ENCODE data around the gene SPACA4. TPM values are rescaled to one million over a fixed set of nuclear protein-coding genes. Genes with fewer than 3 reads are reported as not detected.
A peak's percentile ranks its signal among the peaks of the same experiment; 100 is the strongest.

Gene SPACA4
- total RNA-seq, 1 experiment from 2014 or later = not detected

GRCh38 chr19:48613852-48614435 lies 7.4 kb downstream of the SPACA4 start:
- H3K9me3 Mint-ChIP-seq (ENCODE audit: unreplicated experiment) = no peaks in the 10 kb centered on the region
- ChIA-PET POLR2A (interaction anchor here (0.7 to 7.2 kb wide), 7 partner anchors 12 to 183 kb away, joined by 3 to 108 read pairs (median 3); no protein-coding TSS in a partner anchor), CTCF (no interaction called here)
- H3K4me1 Mint-ChIP-seq (ENCODE audit: insufficient read depth, unreplicated experiment) = peaks cover 35% of the 10 kb centered on the region
- H3K27ac Mint-ChIP-seq (ENCODE audit: low read depth, unreplicated experiment) = no peak overlapping the region
- no TSS peak for BruUV-seq (replicated peaks)
- DNase-seq (ENCODE audit: unreplicated experiment) = no peak
- no peaks in the 10 kb centered on the region for H3K27me3 Mint-ChIP-seq (ENCODE audit: insufficient read depth, unreplicated experiment)
- TF ChIP-seq, protein P1, sequence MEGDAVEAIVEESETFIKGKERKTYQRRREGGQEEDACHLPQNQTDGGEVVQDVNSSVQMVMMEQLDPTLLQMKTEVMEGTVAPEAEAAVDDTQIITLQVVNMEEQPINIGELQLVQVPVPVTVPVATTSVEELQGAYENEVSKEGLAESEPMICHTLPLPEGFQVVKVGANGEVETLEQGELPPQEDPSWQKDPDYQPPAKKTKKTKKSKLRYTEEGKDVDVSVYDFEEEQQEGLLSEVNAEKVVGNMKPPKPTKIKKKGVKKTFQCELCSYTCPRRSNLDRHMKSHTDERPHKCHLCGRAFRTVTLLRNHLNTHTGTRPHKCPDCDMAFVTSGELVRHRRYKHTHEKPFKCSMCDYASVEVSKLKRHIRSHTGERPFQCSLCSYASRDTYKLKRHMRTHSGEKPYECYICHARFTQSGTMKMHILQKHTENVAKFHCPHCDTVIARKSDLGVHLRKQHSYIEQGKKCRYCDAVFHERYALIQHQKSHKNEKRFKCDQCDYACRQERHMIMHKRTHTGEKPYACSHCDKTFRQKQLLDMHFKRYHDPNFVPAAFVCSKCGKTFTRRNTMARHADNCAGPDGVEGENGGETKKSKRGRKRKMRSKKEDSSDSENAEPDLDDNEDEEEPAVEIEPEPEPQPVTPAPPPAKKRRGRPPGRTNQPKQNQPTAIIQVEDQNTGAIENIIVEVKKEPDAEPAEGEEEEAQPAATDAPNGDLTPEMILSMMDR (IDR thresholded peaks at IDR 0.05; ENCODE audit: unreplicated experiment) = no peak
- intact Hi-C loops (cut with micrococcal nuclease) = no loop called here
- peaks cover 57% of the 10 kb centered on the region for H3K36me3 Mint-ChIP-seq (ENCODE audit: insufficient read depth, unreplicated experiment)
- H3K4me3 Mint-ChIP-seq (ENCODE audit: unreplicated experiment) = peak overlapping the region; percentile 87

DNA sequence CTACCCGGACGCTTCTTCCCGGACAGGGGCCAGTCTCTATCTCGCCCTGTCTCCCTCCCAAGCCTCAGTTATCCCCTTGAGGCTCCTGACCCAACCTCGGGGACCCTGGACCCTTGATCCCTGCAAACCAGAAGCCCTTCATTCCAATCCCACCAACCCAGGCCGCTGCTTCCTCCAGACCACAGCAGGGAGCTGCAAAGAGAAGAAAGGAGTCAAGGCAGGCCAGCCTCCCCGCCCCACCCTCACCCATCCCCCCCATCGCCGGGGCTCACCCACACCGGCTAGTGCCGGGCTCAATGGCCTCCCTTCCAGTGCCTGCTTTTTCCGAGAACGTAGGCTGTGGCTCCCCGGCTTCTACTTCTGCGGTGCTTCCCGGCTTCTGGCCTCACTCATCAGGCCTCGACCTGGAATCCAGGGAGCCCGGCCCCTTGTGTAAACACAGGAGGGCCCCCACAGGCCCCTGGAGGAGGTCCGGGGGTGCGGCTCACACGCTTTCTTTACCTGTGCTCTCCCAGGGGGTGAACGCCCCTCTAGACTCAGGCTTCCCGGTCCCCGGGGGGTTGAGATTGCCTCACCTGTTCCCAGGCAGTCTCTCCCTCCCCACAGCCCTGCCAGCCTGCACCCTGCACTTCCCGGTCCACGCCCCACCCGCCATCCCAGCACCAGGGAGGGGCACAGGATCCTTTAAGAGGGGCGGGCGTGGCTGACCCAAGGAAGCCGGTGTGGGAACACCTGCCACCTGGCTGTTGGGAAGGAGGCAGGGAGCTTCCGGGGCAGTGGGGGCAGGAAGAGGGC lies 8.1 kb downstream of the SPACA4 start, which contains the start of gene FAM83E:
Gene FAM83E, minus strand, starts transcription at position 641 of the 795 bp plus-strand sequence. CDS start 1,704 bp downstream, outside the sequence.
- Mint-ChIP-seq H3K4me1 (ENCODE audit: insufficient read depth, unreplicated experiment) (peaks cover 37% of the 10 kb centered on the region), H3K9me3 (ENCODE audit: unreplicated experiment) (no peaks in the 10 kb centered on the region), H3K4me3 (ENCODE audit: unreplicated experiment) (peak within 1 kb of the TSS; percentile 87), H3K36me3 (ENCODE audit: insufficient read depth, unreplicated experiment) (peaks cover 64% of the 10 kb centered on the region), H3K27ac (ENCODE audit: low read depth, unreplicated experiment) (peak within 1 kb of the TSS; percentile 51), H3K27me3 (ENCODE audit: insufficient read depth, unreplicated experiment) (no peaks in the 10 kb centered on the region)
- ChIA-PET POLR2A (interaction anchor here (0.7 to 7.2 kb wide), 8 partner anchors 13 to 184 kb away, joined by 3 to 108 read pairs (median 3); no protein-coding TSS in a partner anchor), CTCF (no interaction called here)
- TF ChIP-seq, protein P1 (IDR thresholded peaks at IDR 0.05; ENCODE audit: unreplicated experiment) = no peak
- intact Hi-C loops (cut with micrococcal nuclease) = no loop called here
- peak; percentile 90 for DNase-seq (ENCODE audit: unreplicated experiment)
- BruUV-seq (replicated peaks) = no TSS peak

DNA sequence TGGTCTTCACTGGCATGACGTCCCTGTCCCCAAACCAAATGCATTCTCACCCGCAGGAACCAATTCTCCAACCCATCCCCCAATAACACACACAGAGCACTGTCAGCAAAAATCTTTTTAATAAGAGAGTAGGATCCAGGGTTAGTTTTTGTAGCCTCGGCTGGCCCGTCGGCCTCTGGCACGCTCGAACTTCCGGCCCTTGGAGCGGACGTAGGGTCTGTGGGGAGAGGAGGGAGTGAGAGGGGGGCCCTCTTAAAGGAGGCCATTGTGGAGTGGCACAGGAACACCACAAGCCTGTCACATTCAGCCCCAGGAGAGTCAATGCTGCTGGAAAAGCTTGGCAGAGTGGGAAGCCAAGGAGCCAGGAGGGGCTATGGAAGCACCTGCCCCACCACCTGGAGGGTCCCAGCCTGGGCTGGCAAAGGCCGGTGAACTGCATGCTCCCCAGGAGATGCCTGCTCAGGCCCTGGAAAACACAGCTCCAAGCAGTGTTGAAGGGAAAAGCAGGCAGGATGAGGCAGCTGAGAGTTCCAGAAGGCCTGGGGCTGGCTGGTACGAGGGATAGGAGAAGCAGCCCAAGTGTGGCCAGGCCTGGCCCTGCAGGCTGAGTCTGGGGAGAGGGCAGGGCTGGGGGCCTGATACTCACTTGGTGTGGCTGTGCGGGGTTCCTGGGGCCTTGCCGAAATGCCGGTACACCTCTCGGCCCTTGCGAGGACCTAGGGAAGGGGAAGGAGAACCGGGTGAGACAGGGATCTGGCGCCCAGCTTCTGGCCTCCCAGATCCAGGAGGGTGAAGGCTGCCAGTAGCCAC lies 8.9 kb downstream of the SPACA4 start:
- ChIA-PET POLR2A (interaction anchor here (0.9 to 7.2 kb wide), 5 partner anchors 12 to 126 kb away, joined by 3 to 108 read pairs (median 5); no protein-coding TSS in a partner anchor), CTCF (interaction anchor here (0.6 to 1.2 kb wide), 3 partner anchors 19 to 127 kb away, joined by 3 read pairs; no protein-coding TSS in a partner anchor)
- Mint-ChIP-seq H3K4me3 (ENCODE audit: unreplicated experiment) (peak overlapping the region; percentile 87), H3K4me1 (ENCODE audit: insufficient read depth, unreplicated experiment) (peaks cover 44% of the 10 kb centered on the region), H3K9me3 (ENCODE audit: unreplicated experiment) (no peaks in the 10 kb centered on the region), H3K36me3 (ENCODE audit: insufficient read depth, unreplicated experiment) (peaks cover 64% of the 10 kb centered on the region), H3K27ac (ENCODE audit: low read depth, unreplicated experiment) (peak overlapping the region; percentile 51), H3K27me3 (ENCODE audit: insufficient read depth, unreplicated experiment) (no peaks in the 10 kb centered on the region)
- intact Hi-C loops (cut with micrococcal nuclease) = no loop called here
- no TSS peak for BruUV-seq (replicated peaks)
- TF ChIP-seq, protein P1 (IDR thresholded peaks at IDR 0.05; ENCODE audit: unreplicated experiment) = no peak
- no peak for DNase-seq (ENCODE audit: unreplicated experiment)

All from MCF 10A (cell line).